ENCODE data around the gene MOAP1. TPM values are rescaled to one million over a fixed set of nuclear protein-coding genes. Genes with fewer than 3 reads are reported as not detected.
"Not testable (repeated sequence)": the region's sequence is repeated elsewhere in the genome, so short reads cannot be mapped to it uniquely, and the experiment has no call there.

The MOAP1 gene
- 10 to 100 TPM; 22.0 to 22.8 TPM for total RNA-seq
- 10 to 100 TPM; 37.6 to 38.7 TPM for polyA plus RNA-seq
- long read RNA-seq, donor 1, transcript MOAP1-202 (2 exons, 2,529 nt): minor isoform, 19 of 132 reads
- long read RNA-seq, donor 1, transcript MOAP1-201 (3 exons, 2,441 nt): major isoform, 105 of 132 reads
- long read RNA-seq, donor 1, partial matches to known transcripts: 0 of 132 reads
- long read RNA-seq, donor 1, other reads (novel, unspliced or antisense): 8 of 132 reads
- long read RNA-seq, donor 2, transcript MOAP1-201 (3 exons, 2,441 nt): major isoform, 9 of 14 reads
- long read RNA-seq, donor 2, partial matches to known transcripts: 1 of 14 reads
- long read RNA-seq, donor 2, other reads (novel, unspliced or antisense): 2 of 14 reads

DNA sequence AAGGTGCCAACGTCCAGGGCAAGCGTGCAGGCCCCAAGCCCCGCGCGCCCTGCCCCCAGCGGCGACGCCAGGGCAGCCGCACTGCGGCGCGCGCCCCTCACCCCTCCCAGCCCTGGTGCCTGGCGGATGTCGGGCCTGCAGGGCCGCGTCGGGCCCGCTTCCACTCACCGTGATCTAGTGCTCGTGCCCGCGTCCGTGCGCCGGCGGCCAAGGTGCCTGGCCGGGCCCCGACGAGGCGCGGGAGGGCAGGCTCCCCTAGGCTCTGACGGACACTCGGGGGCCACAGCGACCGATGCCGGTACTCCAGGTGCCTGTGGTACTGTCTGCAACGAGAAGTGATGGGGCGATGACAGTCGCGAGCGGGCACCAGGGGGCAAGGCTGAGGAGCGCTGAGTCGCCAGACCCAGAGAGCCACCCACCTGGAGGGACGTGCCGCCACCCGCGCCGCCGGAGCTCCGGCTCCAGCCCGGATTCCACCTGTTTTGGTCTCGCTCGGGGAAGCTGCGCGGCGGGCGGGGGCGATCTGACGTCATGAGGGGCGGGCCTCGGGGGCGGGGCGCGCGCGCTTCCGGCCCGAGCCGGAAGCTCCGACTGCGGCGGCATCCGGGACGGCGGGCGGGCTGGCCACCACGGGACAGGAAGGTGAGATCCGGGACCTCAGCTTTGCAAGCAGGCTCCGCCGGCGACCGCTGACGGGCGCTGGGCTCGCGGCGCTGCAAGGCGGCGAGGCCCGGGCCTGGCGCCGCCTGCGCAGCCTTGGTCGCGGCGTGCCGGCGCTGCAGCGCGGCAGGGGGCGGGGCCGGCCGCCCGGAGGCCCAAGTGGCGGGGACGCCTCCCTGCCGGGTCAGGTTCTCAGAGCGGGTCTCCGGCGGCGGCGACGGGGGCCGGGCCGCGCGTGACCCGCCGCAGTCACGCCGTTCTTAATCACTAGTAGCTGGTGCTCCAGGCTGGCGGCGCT, at the start of gene MOAP1, which contains the start of gene LYSET:
TSS of gene MOAP1 (minus strand) at position 507 of the 958 bp plus-strand sequence. CDS start 655 bp downstream, outside the sequence.
TSS of gene LYSET (plus strand) at position 927 of the 958 bp plus-strand sequence. CDS start 89 bp downstream, outside the sequence.
- peaks cover 0 to 2% of the 10 kb centered on the region in 2 donors for H3K4me1 ChIP-seq (ENCODE audit: control insufficient read depth in 1 of 2, insufficient read depth in 2 of 2, low read length in 2 of 2)
- ATAC-seq (ENCODE audit: low FRiP score) (peak; percentile 96), DNase-seq (peak; percentile 94 to 97)
- intact Hi-C loops (cut with DNase I): loop anchor here in 1 of 2 donors (2.0 kb wide), 1 partner anchor 22 kb away; the partner anchor contains the start of genes GON7 and UBR7
- H3K36me3 ChIP-seq (ENCODE audit: control insufficient read depth in 1 of 2, insufficient read depth in 2 of 2, low read length in 1 of 2): no peaks in the 10 kb centered on the region
- H3K9me3 ChIP-seq (ENCODE audit: control insufficient read depth, low read length): no peaks in the 10 kb centered on the region
- peak within 1 kb of the TSS; percentile 74 to 92 for H3K27ac ChIP-seq (ENCODE audit: low read depth in 1 of 2, low read length in 2 of 2)
- WGBS, 2 donors: 0% methylated on average over 92 to 124 of the region's 124 CpGs
- peak within 1 kb of the TSS; percentile 47 to 80 for H3K4me3 ChIP-seq (ENCODE audit: low read length in 2 of 2)
- no peaks in the 10 kb centered on the region for H3K27me3 ChIP-seq (ENCODE audit: control insufficient read depth in 1 of 2, insufficient read depth in 2 of 2, low read length in 1 of 2)

GRCh38 chr14:93233078-93233477, 48.4 kb upstream of the MOAP1 start:
- H3K9me3 ChIP-seq (ENCODE audit: control insufficient read depth, low read length); DNase-seq; intact Hi-C loops (cut with DNase I); H3K4me1 ChIP-seq (ENCODE audit: control insufficient read depth in 1 of 2, insufficient read depth in 2 of 2, low read length in 2 of 2); ATAC-seq (ENCODE audit: low FRiP score); H3K27me3 ChIP-seq (ENCODE audit: control insufficient read depth in 1 of 2, insufficient read depth in 2 of 2, low read length in 1 of 2); H3K36me3 ChIP-seq (ENCODE audit: control insufficient read depth in 1 of 2, insufficient read depth in 2 of 2, low read length in 1 of 2); H3K27ac ChIP-seq (ENCODE audit: low read depth in 1 of 2, low read length in 2 of 2); H3K4me3 ChIP-seq (ENCODE audit: low read length in 2 of 2): not testable (repeated sequence)
- 92 to 95% methylated on average over 5 of the region's 5 CpGs for WGBS, 2 donors

- no peak overlapping the region for H3K27ac ChIP-seq (ENCODE audit: low read depth in 1 of 2, low read length in 2 of 2)
- H3K27me3 ChIP-seq (ENCODE audit: control insufficient read depth in 1 of 2, insufficient read depth in 2 of 2, low read length in 1 of 2): no peaks in the 10 kb centered on the region
- DNase-seq (no peak), ATAC-seq (ENCODE audit: low FRiP score) (no peak)
- intact Hi-C loops (cut with DNase I): no loop called here
- H3K9me3 ChIP-seq (ENCODE audit: control insufficient read depth, low read length): no peaks in the 10 kb centered on the region
- no peak overlapping the region for H3K4me3 ChIP-seq (ENCODE audit: low read length in 2 of 2)
- H3K36me3 ChIP-seq (ENCODE audit: control insufficient read depth in 1 of 2, insufficient read depth in 2 of 2, low read length in 1 of 2): peaks cover 0 to 4% of the 10 kb centered on the region in 2 donors
- no peaks in the 10 kb centered on the region for H3K4me1 ChIP-seq (ENCODE audit: control insufficient read depth in 1 of 2, insufficient read depth in 2 of 2, low read length in 2 of 2)
- WGBS, 2 donors: 55 to 64% methylated on average over 17 of the region's 17 CpGs
Measured at GRCh38 chr14:93232159-93232558, 47.5 kb upstream of the MOAP1 start.

DNA sequence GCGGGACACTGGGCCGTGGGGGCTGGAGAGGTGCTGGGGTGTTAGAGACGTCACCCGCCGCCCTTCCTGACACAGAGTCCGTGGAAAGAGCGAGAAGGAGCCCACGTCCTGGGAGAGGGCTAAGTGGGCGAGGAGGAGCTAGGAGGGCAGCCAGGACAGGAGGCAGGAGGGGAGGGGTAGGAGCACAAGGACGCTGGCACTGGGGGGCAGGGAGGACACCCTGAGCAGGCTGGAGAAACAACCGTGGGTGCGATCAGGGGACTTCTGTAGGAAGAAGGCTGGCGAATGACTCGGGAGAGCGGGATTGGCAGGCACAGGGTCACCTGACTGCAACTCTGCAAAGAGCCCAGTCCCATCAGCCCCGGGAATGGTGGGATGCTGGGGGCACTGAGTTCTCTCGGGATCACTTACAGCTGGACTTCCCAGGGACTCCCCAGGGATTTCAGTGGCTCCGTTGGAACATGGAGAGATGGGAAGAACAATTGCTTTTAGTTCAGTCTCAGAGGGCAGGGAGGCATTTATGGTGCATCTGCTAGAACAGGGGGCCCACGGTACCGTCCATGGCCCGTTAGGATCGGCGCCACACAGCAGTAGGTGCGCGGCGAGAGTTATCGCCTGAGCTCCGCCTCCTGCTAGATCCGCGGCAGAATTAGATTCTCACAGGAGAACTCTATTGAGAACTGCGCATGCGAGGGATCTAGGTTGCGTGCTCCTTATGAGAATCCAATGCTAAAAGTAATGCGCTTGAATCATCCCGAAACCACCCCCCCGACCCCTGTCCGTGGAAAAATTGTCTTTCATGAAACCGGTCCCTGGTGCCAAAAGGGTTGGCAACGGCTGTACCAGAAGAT, 46.7 kb upstream of the MOAP1 start:
- no peak overlapping the region for H3K27ac ChIP-seq (ENCODE audit: low read depth in 1 of 2, low read length in 2 of 2)
- no peaks in the 10 kb centered on the region for H3K9me3 ChIP-seq (ENCODE audit: control insufficient read depth, low read length)
- H3K4me3 ChIP-seq (ENCODE audit: low read length in 2 of 2): peak overlapping the region in 1 of 2 donors; percentile 14
- DNase-seq (peak; percentile 49 to 78), ATAC-seq (ENCODE audit: low FRiP score) (no peak)
- H3K27me3 ChIP-seq (ENCODE audit: control insufficient read depth in 1 of 2, insufficient read depth in 2 of 2, low read length in 1 of 2): no peaks in the 10 kb centered on the region
- peaks cover 0 to 6% of the 10 kb centered on the region in 2 donors for H3K36me3 ChIP-seq (ENCODE audit: control insufficient read depth in 1 of 2, insufficient read depth in 2 of 2, low read length in 1 of 2)
- intact Hi-C loops (cut with DNase I): no loop called here
- no peaks in the 10 kb centered on the region for H3K4me1 ChIP-seq (ENCODE audit: control insufficient read depth in 1 of 2, insufficient read depth in 2 of 2, low read length in 2 of 2)
- 23 to 25% methylated on average over 39 of the region's 39 CpGs for WGBS, 2 donors

GRCh38 chr14:93230539-93230938, 45.8 kb upstream of the MOAP1 start:
- Histone ChIP-seq H3K27ac (ENCODE audit: low read depth in 1 of 2, low read length in 2 of 2) (no peak overlapping the region), H3K27me3 (ENCODE audit: control insufficient read depth in 1 of 2, insufficient read depth in 2 of 2, low read length in 1 of 2) (no peaks in the 10 kb centered on the region), H3K36me3 (ENCODE audit: control insufficient read depth in 1 of 2, insufficient read depth in 2 of 2, low read length in 1 of 2) (peaks cover 3 to 6% of the 10 kb centered on the region in 2 donors), H3K9me3 (ENCODE audit: control insufficient read depth, low read length) (no peaks in the 10 kb centered on the region), H3K4me1 (ENCODE audit: control insufficient read depth in 1 of 2, insufficient read depth in 2 of 2, low read length in 2 of 2) (no peaks in the 10 kb centered on the region), H3K4me3 (ENCODE audit: low read length in 2 of 2) (no peak overlapping the region)
- intact Hi-C loops (cut with DNase I): no loop called here
- whole genome bisulfite sequencing, 2 donors: 95 to 97% methylated on average over 16 of the region's 16 CpGs
- ATAC-seq (ENCODE audit: low FRiP score) (no peak), DNase-seq (no peak)

DNA sequence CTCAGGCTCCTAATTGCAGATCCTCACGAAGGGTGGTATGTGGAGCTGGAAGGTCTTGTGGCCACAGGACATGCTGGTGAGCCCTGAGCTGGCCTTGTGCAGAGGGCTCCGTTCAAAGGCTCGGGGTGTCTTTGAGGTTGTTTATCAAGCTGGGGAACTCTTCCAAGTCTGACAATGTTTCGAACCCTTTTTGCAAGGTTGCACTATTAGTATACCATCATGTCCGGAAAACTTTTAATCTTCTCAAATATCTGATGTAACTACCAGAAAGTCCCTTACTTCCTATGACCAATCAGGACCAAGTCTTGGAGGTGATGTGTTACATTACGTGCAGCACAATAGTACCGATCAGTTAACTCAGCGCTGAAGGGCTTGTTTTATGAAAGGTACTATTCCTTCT, 43.9 kb upstream of the MOAP1 start:
- DNase-seq: no peak
- no peak for ATAC-seq (ENCODE audit: low FRiP score)
- Histone ChIP-seq H3K27ac (ENCODE audit: low read depth in 1 of 2, low read length in 2 of 2) (no peak overlapping the region), H3K4me3 (ENCODE audit: low read length in 2 of 2) (no peak overlapping the region), H3K4me1 (ENCODE audit: control insufficient read depth in 1 of 2, insufficient read depth in 2 of 2, low read length in 2 of 2) (no peaks in the 10 kb centered on the region), H3K36me3 (ENCODE audit: control insufficient read depth in 1 of 2, insufficient read depth in 2 of 2, low read length in 1 of 2) (peaks cover 3 to 6% of the 10 kb centered on the region in 2 donors), H3K9me3 (ENCODE audit: control insufficient read depth, low read length) (no peaks in the 10 kb centered on the region), H3K27me3 (ENCODE audit: control insufficient read depth in 1 of 2, insufficient read depth in 2 of 2, low read length in 1 of 2) (no peaks in the 10 kb centered on the region)
- intact Hi-C loops (cut with DNase I): no loop called here
- WGBS, 2 donors: 97 to 98% methylated on average over 8 of the region's 8 CpGs

DNA sequence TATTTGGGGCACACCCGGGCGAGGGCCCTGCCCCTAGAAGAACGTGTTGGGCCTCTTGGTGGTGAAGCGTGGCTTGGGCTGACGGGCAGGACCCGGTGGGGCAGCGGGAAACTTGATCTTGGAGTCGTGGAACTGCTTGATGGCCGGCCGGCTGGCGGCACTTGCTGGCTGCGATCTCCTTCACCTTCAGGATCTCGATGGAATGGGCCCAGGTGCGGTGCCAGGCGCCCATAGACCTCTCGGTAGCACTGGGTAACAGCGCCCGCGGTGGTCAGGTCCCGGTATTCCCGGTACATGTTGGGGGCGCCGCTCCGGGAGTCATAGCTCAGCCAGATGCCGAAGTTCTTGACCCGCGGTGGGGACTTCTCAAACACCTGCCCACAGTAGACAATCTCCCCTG, 38.9 kb upstream of the MOAP1 start:
- WGBS, 2 donors: 97 to 99% methylated on average over 27 of the region's 27 CpGs
- H3K27me3 ChIP-seq (ENCODE audit: control insufficient read depth in 1 of 2, insufficient read depth in 2 of 2, low read length in 1 of 2): no peaks in the 10 kb centered on the region

GRCh38 chr14:93220509-93220908, 35.8 kb upstream of the MOAP1 start:
- Histone ChIP-seq H3K27me3 (ENCODE audit: control insufficient read depth in 1 of 2, insufficient read depth in 2 of 2, low read length in 1 of 2) (no peaks in the 10 kb centered on the region), H3K27ac (ENCODE audit: low read depth in 1 of 2, low read length in 2 of 2) (no peak overlapping the region), H3K36me3 (ENCODE audit: control insufficient read depth in 1 of 2, insufficient read depth in 2 of 2, low read length in 1 of 2) (peaks cover 1 to 6% of the 10 kb centered on the region in 2 donors), H3K4me3 (ENCODE audit: low read length in 2 of 2) (no peak overlapping the region), H3K4me1 (ENCODE audit: control insufficient read depth in 1 of 2, insufficient read depth in 2 of 2, low read length in 2 of 2) (no peaks in the 10 kb centered on the region), H3K9me3 (ENCODE audit: control insufficient read depth, low read length) (no peaks in the 10 kb centered on the region)
- intact Hi-C loops (cut with DNase I): no loop called here
- ATAC-seq (ENCODE audit: low FRiP score) (no peak), DNase-seq (no peak)

More for the DNA sequence above, 38.9 kb upstream of the MOAP1 start:
- intact Hi-C loops (cut with DNase I): no loop called here
- H3K4me3 ChIP-seq (ENCODE audit: low read length in 2 of 2): no peak overlapping the region
- no peak for ATAC-seq (ENCODE audit: low FRiP score)
- DNase-seq: no peak
- H3K27ac ChIP-seq (ENCODE audit: low read depth in 1 of 2, low read length in 2 of 2): no peak overlapping the region
- no peaks in the 10 kb centered on the region for H3K9me3 ChIP-seq (ENCODE audit: control insufficient read depth, low read length)
- H3K4me1 ChIP-seq (ENCODE audit: control insufficient read depth in 1 of 2, insufficient read depth in 2 of 2, low read length in 2 of 2): no peaks in the 10 kb centered on the region
- peaks cover 3 to 6% of the 10 kb centered on the region in 2 donors for H3K36me3 ChIP-seq (ENCODE audit: control insufficient read depth in 1 of 2, insufficient read depth in 2 of 2, low read length in 1 of 2)

Measured in aorta (tissue), 5 donors.